Measurements from ENCODE around the gene KHK. TPM values are rescaled to one million over a fixed set of nuclear protein-coding genes. Genes with fewer than 3 reads are reported as not detected.
A peak's percentile ranks its signal among the peaks of the same experiment; 100 is the strongest.

The KHK gene
- total and polyA plus RNA-seq, 9 of the 15 experiments (the other 6 are each of a cell fraction or from before 2014, with no cell fraction given): 1.5 to 10.7 (median 5.2) TPM

GRCh38 chr2:27071277-27071989 lies 15.1 kb upstream of the KHK start, which contains the start of gene OST4 (continued):
- TF ChIP-seq, protein P1, sequence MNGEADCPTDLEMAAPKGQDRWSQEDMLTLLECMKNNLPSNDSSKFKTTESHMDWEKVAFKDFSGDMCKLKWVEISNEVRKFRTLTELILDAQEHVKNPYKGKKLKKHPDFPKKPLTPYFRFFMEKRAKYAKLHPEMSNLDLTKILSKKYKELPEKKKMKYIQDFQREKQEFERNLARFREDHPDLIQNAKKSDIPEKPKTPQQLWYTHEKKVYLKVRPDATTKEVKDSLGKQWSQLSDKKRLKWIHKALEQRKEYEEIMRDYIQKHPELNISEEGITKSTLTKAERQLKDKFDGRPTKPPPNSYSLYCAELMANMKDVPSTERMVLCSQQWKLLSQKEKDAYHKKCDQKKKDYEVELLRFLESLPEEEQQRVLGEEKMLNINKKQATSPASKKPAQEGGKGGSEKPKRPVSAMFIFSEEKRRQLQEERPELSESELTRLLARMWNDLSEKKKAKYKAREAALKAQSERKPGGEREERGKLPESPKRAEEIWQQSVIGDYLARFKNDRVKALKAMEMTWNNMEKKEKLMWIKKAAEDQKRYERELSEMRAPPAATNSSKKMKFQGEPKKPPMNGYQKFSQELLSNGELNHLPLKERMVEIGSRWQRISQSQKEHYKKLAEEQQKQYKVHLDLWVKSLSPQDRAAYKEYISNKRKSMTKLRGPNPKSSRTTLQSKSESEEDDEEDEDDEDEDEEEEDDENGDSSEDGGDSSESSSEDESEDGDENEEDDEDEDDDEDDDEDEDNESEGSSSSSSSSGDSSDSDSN (IDR thresholded peaks at IDR 0.05; ENCODE audit: borderline replicate concordance in 1 of 2, low read depth in 2 of 2, low read length in 2 of 2): peak in 1 of 2 experiments; percentile 8; a peak in 1 of 4 replicates
- TF ChIP-seq CAMTA2 (CRISPR knock-in tag; conservative IDR thresholded peaks at IDR 0.05) (no peak), NR1H2 (CRISPR knock-in tag; IDR thresholded peaks at IDR 0.05) (peak; percentile 61; the same call in 1 of the 2 replicates), STAT5A (IDR thresholded peaks at IDR 0.05; ENCODE audit: borderline replicate concordance, low read length) (no peak), BRCA1 (IDR thresholded peaks at IDR 0.05) (no peak), BRCA1 (CRISPR knock-in tag; IDR thresholded peaks at IDR 0.05) (no peak), CREB1 (IDR thresholded peaks at IDR 0.05) (peak; percentile 77), CREB1 (CRISPR knock-in tag; IDR thresholded peaks at IDR 0.05) (peak; percentile 71), CEBPB (tag; IDR thresholded peaks at IDR 0.05) (no peak), RNF2 (IDR thresholded peaks at IDR 0.05) (no peak), SAFB (IDR thresholded peaks at IDR 0.05; ENCODE audit: borderline replicate concordance, low read depth, low read length) (0 out of 2 replicates have a peak, but pooled peaks have one; percentile 69), PURB (CRISPR knock-in tag; IDR thresholded peaks at IDR 0.05; ENCODE audit: low read depth) (no peak), EWSR1 (IDR thresholded peaks at IDR 0.05; ENCODE audit: borderline replicate concordance, low read depth, partially characterized antibody) (no peak), POLR2A (conservative IDR thresholded peaks at IDR 0.05) (peak; percentile 89)
- TF ChIP-seq, protein P2, sequence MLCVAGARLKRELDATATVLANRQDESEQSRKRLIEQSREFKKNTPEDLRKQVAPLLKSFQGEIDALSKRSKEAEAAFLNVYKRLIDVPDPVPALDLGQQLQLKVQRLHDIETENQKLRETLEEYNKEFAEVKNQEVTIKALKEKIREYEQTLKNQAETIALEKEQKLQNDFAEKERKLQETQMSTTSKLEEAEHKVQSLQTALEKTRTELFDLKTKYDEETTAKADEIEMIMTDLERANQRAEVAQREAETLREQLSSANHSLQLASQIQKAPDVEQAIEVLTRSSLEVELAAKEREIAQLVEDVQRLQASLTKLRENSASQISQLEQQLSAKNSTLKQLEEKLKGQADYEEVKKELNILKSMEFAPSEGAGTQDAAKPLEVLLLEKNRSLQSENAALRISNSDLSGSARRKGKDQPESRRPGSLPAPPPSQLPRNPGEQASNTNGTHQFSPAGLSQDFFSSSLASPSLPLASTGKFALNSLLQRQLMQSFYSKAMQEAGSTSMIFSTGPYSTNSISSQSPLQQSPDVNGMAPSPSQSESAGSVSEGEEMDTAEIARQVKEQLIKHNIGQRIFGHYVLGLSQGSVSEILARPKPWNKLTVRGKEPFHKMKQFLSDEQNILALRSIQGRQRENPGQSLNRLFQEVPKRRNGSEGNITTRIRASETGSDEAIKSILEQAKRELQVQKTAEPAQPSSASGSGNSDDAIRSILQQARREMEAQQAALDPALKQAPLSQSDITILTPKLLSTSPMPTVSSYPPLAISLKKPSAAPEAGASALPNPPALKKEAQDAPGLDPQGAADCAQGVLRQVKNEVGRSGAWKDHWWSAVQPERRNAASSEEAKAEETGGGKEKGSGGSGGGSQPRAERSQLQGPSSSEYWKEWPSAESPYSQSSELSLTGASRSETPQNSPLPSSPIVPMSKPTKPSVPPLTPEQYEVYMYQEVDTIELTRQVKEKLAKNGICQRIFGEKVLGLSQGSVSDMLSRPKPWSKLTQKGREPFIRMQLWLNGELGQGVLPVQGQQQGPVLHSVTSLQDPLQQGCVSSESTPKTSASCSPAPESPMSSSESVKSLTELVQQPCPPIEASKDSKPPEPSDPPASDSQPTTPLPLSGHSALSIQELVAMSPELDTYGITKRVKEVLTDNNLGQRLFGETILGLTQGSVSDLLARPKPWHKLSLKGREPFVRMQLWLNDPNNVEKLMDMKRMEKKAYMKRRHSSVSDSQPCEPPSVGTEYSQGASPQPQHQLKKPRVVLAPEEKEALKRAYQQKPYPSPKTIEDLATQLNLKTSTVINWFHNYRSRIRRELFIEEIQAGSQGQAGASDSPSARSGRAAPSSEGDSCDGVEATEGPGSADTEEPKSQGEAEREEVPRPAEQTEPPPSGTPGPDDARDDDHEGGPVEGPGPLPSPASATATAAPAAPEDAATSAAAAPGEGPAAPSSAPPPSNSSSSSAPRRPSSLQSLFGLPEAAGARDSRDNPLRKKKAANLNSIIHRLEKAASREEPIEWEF (CRISPR knock-in tag; IDR thresholded peaks at IDR 0.05): no peak
- TF ChIP-seq, protein P3, sequence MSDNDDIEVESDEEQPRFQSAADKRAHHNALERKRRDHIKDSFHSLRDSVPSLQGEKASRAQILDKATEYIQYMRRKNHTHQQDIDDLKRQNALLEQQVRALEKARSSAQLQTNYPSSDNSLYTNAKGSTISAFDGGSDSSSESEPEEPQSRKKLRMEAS (CRISPR knock-in tag; IDR thresholded peaks at IDR 0.05): peak; percentile 20; the same call in 1 of the 2 replicates
- TF ChIP-seq, protein P4, sequence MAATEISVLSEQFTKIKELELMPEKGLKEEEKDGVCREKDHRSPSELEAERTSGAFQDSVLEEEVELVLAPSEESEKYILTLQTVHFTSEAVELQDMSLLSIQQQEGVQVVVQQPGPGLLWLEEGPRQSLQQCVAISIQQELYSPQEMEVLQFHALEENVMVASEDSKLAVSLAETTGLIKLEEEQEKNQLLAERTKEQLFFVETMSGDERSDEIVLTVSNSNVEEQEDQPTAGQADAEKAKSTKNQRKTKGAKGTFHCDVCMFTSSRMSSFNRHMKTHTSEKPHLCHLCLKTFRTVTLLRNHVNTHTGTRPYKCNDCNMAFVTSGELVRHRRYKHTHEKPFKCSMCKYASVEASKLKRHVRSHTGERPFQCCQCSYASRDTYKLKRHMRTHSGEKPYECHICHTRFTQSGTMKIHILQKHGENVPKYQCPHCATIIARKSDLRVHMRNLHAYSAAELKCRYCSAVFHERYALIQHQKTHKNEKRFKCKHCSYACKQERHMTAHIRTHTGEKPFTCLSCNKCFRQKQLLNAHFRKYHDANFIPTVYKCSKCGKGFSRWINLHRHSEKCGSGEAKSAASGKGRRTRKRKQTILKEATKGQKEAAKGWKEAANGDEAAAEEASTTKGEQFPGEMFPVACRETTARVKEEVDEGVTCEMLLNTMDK (IDR thresholded peaks at IDR 0.05; ENCODE audit: borderline replicate concordance, insufficient read depth, low read depth, low read length, poor library complexity, severe bottlenecking): peak; percentile 29
